Measurements from ENCODE around the gene BCO1. TPM values are rescaled to one million over a fixed set of nuclear protein-coding genes. Genes with fewer than 3 reads are reported as not detected.

The BCO1 gene
- total RNA-seq, 2 donors from 2014 or later, result not detected

DNA sequence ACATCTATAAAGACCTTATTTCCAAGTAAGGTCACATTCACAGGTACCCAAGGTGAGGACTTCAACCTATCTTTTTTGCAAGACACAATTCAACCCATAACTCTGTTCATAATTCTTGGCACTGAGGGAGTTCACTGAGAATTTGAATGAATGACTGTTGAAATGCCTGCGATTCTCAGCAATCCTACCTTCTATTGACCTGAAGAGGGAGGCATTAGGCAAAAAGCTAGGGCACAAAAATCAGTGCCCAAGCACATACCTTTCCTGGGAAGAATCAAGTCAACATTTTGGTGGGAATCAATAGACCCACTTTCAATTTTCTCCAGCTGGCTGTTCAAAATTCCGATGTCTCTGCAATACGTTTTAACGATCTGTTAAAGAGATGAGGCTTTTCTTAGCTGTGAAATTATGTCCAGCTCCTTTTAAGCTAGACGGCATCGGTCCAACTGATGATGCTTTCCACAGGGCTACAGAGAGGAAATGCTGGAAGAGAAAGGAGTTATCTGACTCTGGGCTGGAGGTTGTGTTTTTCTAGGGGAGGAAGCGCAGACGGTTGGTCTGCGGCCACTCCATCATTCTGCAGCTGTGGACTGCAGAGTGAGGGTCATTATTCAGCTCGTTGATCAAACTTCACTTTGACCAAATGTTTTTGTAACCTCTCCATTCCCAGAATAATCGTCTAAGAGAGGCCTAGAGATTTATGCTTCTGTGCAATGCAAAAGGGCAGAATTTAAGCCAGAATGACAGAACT lies 25.2 kb downstream of the BCO1 start:
- TF ChIP-seq, protein P1, sequence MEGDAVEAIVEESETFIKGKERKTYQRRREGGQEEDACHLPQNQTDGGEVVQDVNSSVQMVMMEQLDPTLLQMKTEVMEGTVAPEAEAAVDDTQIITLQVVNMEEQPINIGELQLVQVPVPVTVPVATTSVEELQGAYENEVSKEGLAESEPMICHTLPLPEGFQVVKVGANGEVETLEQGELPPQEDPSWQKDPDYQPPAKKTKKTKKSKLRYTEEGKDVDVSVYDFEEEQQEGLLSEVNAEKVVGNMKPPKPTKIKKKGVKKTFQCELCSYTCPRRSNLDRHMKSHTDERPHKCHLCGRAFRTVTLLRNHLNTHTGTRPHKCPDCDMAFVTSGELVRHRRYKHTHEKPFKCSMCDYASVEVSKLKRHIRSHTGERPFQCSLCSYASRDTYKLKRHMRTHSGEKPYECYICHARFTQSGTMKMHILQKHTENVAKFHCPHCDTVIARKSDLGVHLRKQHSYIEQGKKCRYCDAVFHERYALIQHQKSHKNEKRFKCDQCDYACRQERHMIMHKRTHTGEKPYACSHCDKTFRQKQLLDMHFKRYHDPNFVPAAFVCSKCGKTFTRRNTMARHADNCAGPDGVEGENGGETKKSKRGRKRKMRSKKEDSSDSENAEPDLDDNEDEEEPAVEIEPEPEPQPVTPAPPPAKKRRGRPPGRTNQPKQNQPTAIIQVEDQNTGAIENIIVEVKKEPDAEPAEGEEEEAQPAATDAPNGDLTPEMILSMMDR (IDR thresholded peaks at IDR 0.05), result no peak
- no peak for DNase-seq (ENCODE audit: low spot score)
- Histone ChIP-seq H3K4me1 (peaks cover 0 to 12% of the 10 kb centered on the region in 2 donors), H3K36me3 (no peaks in the 10 kb centered on the region), H3K9me3 (no peaks in the 10 kb centered on the region), H3K27ac (no peak overlapping the region), H3K27me3 (no peaks in the 10 kb centered on the region), H3K4me3 (no peak overlapping the region)

DNA sequence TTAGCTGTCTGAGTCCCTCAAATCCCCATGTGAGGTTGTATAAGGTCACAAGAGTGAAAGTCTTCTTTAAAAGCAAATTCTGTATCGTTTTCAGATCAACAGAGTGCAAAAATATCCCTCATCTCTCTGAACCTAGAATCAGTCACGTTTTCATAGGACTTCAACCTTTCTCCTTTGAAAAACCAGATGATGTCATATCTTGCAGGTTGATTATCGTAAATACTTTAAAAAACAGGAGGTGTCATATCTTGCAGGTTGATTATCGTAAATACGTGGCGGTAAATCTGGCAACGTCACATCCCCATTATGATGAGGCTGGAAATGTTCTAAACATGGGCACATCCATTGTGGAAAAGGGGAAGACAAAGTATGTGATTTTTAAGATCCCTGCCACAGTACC lies 25.9 kb downstream of the BCO1 start:
- Histone ChIP-seq H3K4me1 (peaks cover 0 to 12% of the 10 kb centered on the region in 2 donors), H3K27me3 (no peaks in the 10 kb centered on the region), H3K9me3 (no peaks in the 10 kb centered on the region), H3K4me3 (no peak overlapping the region), H3K36me3 (no peaks in the 10 kb centered on the region), H3K27ac (no peak overlapping the region)
- TF ChIP-seq, protein P1 (IDR thresholded peaks at IDR 0.05), result no peak
- DNase-seq (ENCODE audit: low spot score), result no peak

DNA sequence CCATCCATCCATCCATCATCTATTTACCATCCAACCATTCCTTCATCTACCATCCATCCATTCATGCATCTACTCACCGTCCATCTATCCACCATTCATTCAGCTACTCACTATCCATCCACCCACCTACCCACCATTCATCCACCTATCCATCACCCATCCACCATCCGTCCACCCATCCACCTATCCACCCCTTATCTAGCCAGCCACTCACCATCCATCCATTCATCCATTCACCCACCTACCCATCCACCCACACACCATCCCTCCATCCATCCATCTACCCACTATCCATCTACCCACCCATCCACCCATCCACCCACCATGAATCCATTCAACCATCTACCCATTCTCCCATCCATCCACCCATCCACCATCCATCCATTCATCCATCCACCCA lies 26.6 kb downstream of the BCO1 start:
- Histone ChIP-seq H3K36me3 (no peaks in the 10 kb centered on the region), H3K27me3 (no peaks in the 10 kb centered on the region), H3K4me1 (peaks cover 0 to 12% of the 10 kb centered on the region in 2 donors), H3K27ac (no peak overlapping the region), H3K9me3 (no peaks in the 10 kb centered on the region), H3K4me3 (no peak overlapping the region)
- TF ChIP-seq, protein P1 (IDR thresholded peaks at IDR 0.05), result no peak
- DNase-seq (ENCODE audit: low spot score), result no peak

DNA sequence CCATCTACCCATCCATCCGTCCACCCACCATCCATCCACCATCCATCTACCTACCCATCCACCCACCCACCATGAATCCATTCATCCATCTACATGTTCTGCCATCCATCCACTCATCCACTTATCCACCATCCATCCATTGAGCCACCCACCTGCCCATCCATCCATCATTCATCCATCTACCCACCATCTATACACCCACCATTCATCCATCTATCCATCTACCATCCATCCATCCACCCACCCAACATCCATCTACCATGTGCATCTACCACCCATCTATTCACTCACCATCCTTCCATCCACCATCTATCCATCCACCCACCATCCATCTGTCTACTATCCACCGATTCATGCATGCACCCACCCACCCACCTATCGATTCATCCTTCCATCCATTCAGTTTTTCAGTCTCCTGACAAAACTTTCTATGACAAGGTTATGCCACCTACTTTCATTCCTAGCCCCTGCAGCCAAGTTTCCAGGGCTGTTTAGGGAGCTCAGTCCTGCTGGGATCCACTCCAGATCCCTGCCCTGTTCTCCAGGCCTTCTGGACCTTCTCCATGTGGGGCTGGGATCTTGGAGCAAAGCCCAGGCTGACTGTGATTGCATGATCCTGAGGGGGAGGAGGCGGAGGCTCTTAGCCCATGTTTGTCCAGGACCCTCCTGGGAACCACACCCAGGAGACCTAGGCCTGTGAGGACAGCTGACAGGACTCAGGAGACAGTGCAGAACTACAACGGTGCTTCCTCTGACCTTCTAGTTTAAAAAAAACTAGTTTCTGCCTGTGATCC lies 27.4 kb downstream of the BCO1 start:
- TF ChIP-seq, protein P1 (IDR thresholded peaks at IDR 0.05), result no peak
- Histone ChIP-seq H3K9me3 (no peaks in the 10 kb centered on the region), H3K36me3 (no peaks in the 10 kb centered on the region), H3K4me1 (peaks cover 0 to 12% of the 10 kb centered on the region in 2 donors), H3K27me3 (no peaks in the 10 kb centered on the region), H3K27ac (peak overlapping the region in 1 of 2 donors; percentile 40), H3K4me3 (no peak overlapping the region)
- peak; percentile 65 for DNase-seq (ENCODE audit: low spot score)

DNA sequence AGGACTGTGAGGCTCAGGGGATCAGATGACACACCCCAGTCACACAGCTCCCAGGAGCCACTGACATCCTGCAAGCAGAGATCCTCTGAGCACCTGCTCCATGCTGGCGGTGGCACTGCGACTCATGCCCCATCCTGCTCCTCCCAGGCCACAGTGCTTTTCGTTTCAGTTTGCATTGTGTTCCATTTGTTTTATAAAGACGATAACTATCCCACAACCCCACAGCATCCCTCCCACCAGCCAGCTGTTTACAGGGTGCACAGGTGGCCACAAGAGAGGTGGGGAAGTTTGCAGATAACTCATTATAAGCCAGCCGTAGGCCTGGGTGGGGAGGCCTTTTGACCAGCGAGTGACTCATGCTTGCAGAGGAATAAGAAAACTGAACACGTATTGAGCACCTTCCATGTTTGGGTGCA lies 28.2 kb downstream of the BCO1 start:
- H3K27ac ChIP-seq, result peak overlapping the region in 1 of 2 donors; percentile 40
- DNase-seq (ENCODE audit: low spot score), result no peak
- H3K27me3 ChIP-seq, result no peaks in the 10 kb centered on the region
- peaks cover 0 to 12% of the 10 kb centered on the region in 2 donors for H3K4me1 ChIP-seq
- no peaks in the 10 kb centered on the region for H3K36me3 ChIP-seq
- TF ChIP-seq, protein P1 (IDR thresholded peaks at IDR 0.05), result no peak
- H3K4me3 ChIP-seq, result no peak overlapping the region
- H3K9me3 ChIP-seq, result no peaks in the 10 kb centered on the region
